Smooth muscle cell (in vitro differentiated cells): Measurements from ENCODE around the gene ALOX15B. TPM values are rescaled to one million over a fixed set of nuclear protein-coding genes. Genes with fewer than 3 reads are reported as not detected.

Experiments used
- DNase-seq: peaks from one replicate; lab custom pipeline; 2025; ENCODE audit not compliant: unreplicated experiment; lab: John Stamatoyannopoulos, UW
- H2AFZ ChIP-seq: fragments of 200-600 bp; sonication (generic); 2 replicates; pipeline ENCODE4 v1.6.0; 2016; ENCODE audit warnings: antibody characterized with exemption, low read depth, mild to moderate bottlenecking
- H3F3A ChIP-seq: fragments of 200-600 bp; sonication (generic); 2 replicates; pipeline ENCODE4 v1.6.0; 2017; ENCODE audit warnings: antibody characterized with exemption, low read depth
- H3K27ac ChIP-seq: fragments of 200-600 bp; sonication (generic); 2 replicates; pipeline ENCODE4 v1.5.1; 2016; ENCODE audit warnings: low read depth, mild to moderate bottlenecking
- H3K27me3 ChIP-seq: fragments of 200-600 bp; sonication (generic); 2 replicates; pipeline ENCODE4 v1.6.1; 2016; ENCODE audit warnings: low read depth, mild to moderate bottlenecking
- H3K36me3 ChIP-seq: fragments of 200-600 bp; sonication (generic); 2 replicates; pipeline ENCODE4 v1.5.1; 2016; ENCODE audit warnings: low read depth
- H3K4me1 ChIP-seq: fragments of 200-600 bp; sonication (generic); 2 replicates; pipeline ENCODE4 v1.5.1; 2016; ENCODE audit warnings: low read depth
- H3K4me2 ChIP-seq: fragments of 200-600 bp; sonication (generic); 2 replicates; pipeline ENCODE4 v1.6.0; 2016; ENCODE audit warnings: mild to moderate bottlenecking
- H3K4me3 ChIP-seq: fragments of 200-600 bp; sonication (generic); 2 replicates; pipeline ENCODE4 v1.5.1; 2016; ENCODE audit warnings: mild to moderate bottlenecking
- H3K79me2 ChIP-seq: fragments of 200-600 bp; sonication (generic); 2 replicates; pipeline ENCODE4 v1.6.0; 2016; ENCODE audit warnings: low read depth, mild to moderate bottlenecking
- H3K9ac ChIP-seq: fragments of 200-600 bp; sonication (generic); 2 replicates; pipeline ENCODE4 v1.6.0; 2016; ENCODE audit warnings: low read depth
- H3K9me3 ChIP-seq: fragments of 200-600 bp; sonication (generic); replicated peaks from 2 replicates; pipeline ENCODE4 v1.5.1; 2016; ENCODE audit warnings: low read depth
- H4K20me1 ChIP-seq: fragments of 200-600 bp; sonication (generic); 2 replicates; pipeline ENCODE4 v1.6.0; 2016; ENCODE audit warnings: low read depth
- WGBS: methylation state at CpG from one replicate; pipeline ENCODE4 v1.1.7; 2016; ENCODE audit warnings: low lambda C conversion rate; 5-methylcytosine and 5-hydroxymethylcytosine counted together
- polyA plus RNA-seq: library from polyadenylated mRNA; unstranded; fragments of >200 nt; fragmentation: Nextera tagmentation; extraction: Ambion mirVana; gene quantifications from 2 replicates; pipeline ENCODE4 v1.2.1, GENCODE V29; 2016
- total RNA-seq: library from RNA; depleted of rRNA; stranded (reverse); fragments of >200 nt; gene quantifications from 2 replicates; pipeline ENCODE4 v1.2.3, GENCODE V29; 2014
- TF ChIP-seq, protein P1 (sequence below): fragments of 200-600 bp; sonication (generic); IDR thresholded peaks from 2 replicates; pipeline ENCODE4 v1.5.1; 2017; ENCODE audit warnings: borderline replicate concordance, mild to moderate bottlenecking, antibody characterized with exemption; ENCODE audit not compliant: insufficient read depth, poor library complexity, severe bottlenecking

The ALOX15B gene
- total and polyA plus RNA-seq, 2 experiments from 2014 or later, result 0.27 to 0.69 TPM

DNA sequence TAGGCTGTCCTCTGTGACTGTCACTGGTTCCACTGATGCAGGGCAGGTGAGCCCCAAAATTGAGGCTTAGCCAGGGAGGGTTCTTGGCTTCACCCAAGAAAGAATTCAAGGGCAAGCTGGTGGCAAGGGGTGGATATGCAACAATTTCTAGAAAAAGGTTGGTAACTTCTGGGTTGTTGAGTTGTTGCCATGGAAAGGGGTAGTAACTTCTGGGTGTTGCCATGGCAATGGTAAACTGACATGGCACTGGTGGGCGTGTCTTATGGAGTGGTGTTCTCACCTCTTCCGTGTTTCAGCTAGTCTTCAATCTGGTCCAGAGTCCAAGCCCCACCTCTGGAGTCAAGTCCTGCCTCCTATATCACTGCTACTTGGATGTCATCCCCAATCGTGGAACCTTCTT lies 45.9 kb upstream of the ALOX15B start:
- Histone ChIP-seq H3K4me3 (no peak overlapping the region), H3K9me3 (no peaks in the 10 kb centered on the region), H3K36me3 (no peaks in the 10 kb centered on the region), H3K27ac (peak overlapping the region; percentile 34), H3K9ac (no peak overlapping the region), H3K4me2 (no peak overlapping the region), H3F3A (no peaks in the 10 kb centered on the region), H3K4me1 (no peaks in the 10 kb centered on the region), H3K79me2 (no peaks in the 10 kb centered on the region), H4K20me1 (no peaks in the 10 kb centered on the region), H3K27me3 (no peaks in the 10 kb centered on the region), H2AFZ (no peak overlapping the region)
- DNase-seq, result no peak
- TF ChIP-seq, protein P1, sequence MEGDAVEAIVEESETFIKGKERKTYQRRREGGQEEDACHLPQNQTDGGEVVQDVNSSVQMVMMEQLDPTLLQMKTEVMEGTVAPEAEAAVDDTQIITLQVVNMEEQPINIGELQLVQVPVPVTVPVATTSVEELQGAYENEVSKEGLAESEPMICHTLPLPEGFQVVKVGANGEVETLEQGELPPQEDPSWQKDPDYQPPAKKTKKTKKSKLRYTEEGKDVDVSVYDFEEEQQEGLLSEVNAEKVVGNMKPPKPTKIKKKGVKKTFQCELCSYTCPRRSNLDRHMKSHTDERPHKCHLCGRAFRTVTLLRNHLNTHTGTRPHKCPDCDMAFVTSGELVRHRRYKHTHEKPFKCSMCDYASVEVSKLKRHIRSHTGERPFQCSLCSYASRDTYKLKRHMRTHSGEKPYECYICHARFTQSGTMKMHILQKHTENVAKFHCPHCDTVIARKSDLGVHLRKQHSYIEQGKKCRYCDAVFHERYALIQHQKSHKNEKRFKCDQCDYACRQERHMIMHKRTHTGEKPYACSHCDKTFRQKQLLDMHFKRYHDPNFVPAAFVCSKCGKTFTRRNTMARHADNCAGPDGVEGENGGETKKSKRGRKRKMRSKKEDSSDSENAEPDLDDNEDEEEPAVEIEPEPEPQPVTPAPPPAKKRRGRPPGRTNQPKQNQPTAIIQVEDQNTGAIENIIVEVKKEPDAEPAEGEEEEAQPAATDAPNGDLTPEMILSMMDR, result no peak
- 74% methylated on average over 3 of the region's 3 CpGs for WGBS

DNA sequence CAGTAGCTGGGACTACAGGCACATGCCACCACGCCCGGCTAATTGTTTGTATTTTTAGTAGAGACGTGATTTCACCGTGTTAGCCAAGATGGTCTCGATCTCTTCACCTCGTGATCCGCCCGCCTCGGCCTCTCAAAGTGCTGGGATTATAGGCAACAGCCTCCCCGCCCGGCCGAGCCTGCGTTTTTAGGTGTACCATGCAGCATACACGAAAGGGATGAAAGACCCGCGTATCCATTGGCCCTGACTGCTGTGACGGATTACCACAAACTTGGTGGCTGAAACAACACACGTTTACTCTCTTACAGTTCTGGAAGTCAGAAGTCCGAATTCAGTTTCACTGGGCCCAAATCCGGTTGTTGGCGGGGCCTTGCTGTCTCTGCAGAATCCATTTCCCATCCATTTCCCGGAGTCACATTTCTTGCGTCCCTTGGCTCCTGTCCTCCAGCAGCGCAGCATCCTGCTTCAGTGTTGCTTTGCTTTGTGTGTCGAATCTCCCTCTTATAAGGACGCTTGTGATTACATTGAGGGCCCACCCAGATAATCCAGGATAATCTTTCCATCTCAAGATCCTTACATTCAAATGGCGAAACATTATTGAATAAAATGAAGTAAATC lies 44.8 kb upstream of the ALOX15B start:
- Histone ChIP-seq H3F3A (no peaks in the 10 kb centered on the region), H4K20me1 (no peaks in the 10 kb centered on the region), H3K4me3 (no peak overlapping the region), H3K27me3 (peaks cover 7% of the 10 kb centered on the region), H3K9me3 (no peaks in the 10 kb centered on the region), H3K36me3 (no peaks in the 10 kb centered on the region), H2AFZ (no peak overlapping the region), H3K79me2 (no peaks in the 10 kb centered on the region), H3K9ac (no peak overlapping the region), H3K4me2 (no peak overlapping the region), H3K27ac (no peak overlapping the region), H3K4me1 (no peaks in the 10 kb centered on the region)
- no peak for DNase-seq
- TF ChIP-seq, protein P1, result no peak
- WGBS, result 90% methylated on average over 27 of the region's 27 CpGs

DNA sequence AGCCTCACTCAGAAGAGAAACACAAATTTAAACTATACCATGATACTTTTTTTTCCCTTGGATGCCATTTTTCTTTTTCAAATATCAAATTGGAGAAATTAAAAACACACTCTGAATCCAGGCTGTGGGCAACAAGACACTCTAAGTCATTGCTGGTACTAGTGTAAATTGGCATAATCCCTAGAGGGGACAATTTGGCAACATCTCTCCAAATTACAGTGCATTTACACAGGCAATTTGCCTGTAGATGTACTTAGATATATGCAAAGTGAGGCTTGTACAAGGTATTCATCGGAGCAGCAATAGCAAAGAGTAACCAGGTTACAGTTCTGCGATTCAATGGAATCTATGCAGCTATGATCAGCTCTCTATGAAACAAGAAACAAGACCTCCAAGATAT lies 43.1 kb upstream of the ALOX15B start:
- WGBS, result 98% methylated on average over 2 of the region's 2 CpGs
- Histone ChIP-seq H3K79me2 (no peaks in the 10 kb centered on the region), H4K20me1 (no peaks in the 10 kb centered on the region), H3F3A (no peaks in the 10 kb centered on the region), H2AFZ (no peak overlapping the region), H3K9me3 (no peaks in the 10 kb centered on the region), H3K36me3 (no peaks in the 10 kb centered on the region), H3K27me3 (peaks cover 22% of the 10 kb centered on the region), H3K4me2 (no peak overlapping the region), H3K4me1 (no peaks in the 10 kb centered on the region), H3K9ac (no peak overlapping the region), H3K4me3 (no peak overlapping the region), H3K27ac (no peak overlapping the region)
- DNase-seq, result no peak
- TF ChIP-seq, protein P1, result no peak

DNA sequence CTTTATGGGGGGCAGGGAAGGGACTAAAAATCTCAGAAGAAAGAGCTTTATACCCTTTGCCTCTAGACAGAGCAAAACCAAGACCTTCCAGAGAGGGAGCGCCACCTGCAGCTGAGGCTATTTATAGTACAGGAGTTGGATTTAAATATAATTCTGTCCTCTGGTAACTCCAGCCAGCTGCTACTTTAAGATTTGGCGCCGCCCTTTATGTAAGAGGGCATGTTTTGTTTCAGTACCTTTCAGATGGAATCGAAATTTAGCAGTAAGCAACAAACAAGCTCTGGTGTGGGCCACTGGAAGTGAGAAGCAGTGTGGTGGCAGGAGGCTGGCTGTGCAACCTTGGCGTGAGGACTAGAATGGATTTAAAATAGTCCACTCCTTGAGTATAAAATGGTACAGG lies 41.7 kb upstream of the ALOX15B start:
- no peak for DNase-seq
- H3K36me3 ChIP-seq, result no peaks in the 10 kb centered on the region
- WGBS, result 42% methylated on average over 5 of the region's 5 CpGs
- no peaks in the 10 kb centered on the region for H3K9me3 ChIP-seq
- H4K20me1 ChIP-seq, result no peaks in the 10 kb centered on the region
- no peak overlapping the region for H3K4me3 ChIP-seq
- no peak overlapping the region for H2AFZ ChIP-seq
- TF ChIP-seq, protein P1, result peak; percentile 9
- no peak overlapping the region for H3K4me2 ChIP-seq
- no peak overlapping the region for H3K9ac ChIP-seq
- H3K27ac ChIP-seq, result no peak overlapping the region
- H3K79me2 ChIP-seq, result no peaks in the 10 kb centered on the region
- no peaks in the 10 kb centered on the region for H3F3A ChIP-seq
- H3K4me1 ChIP-seq, result no peaks in the 10 kb centered on the region
- H3K27me3 ChIP-seq, result peaks cover 36% of the 10 kb centered on the region
